HAP-1 (cell line): Measurements from ENCODE around the gene PBX1.

Experiments used
- DNase-seq, 2 experiments: peaks; one replicate each; pipeline ENCODE4 v3.0.0-alpha.2; 2016 to 2020; ENCODE audit warnings: low spot score in 2 of 2
- H3K27me3 ChIP-seq: fragments of 250-450 bp; sonication (Bioruptor Pico); 2 replicates; pipeline ENCODE4 v1.5.1; 2020; ENCODE audit warnings: low read depth, mild to moderate bottlenecking, moderate library complexity
- H3K36me3 ChIP-seq: fragments of 250-450 bp; sonication (Bioruptor Pico); replicated peaks from 2 replicates; pipeline ENCODE4 v1.5.1; 2020; ENCODE audit warnings: mild to moderate bottlenecking
- H3K4me1 ChIP-seq: fragments of 250-450 bp; sonication (Bioruptor Pico); 2 replicates; pipeline ENCODE4 v1.5.1; 2020; ENCODE audit warnings: mild to moderate bottlenecking
- H3K4me3 ChIP-seq: fragments of 250-450 bp; sonication (Bioruptor Pico); 2 replicates; pipeline ENCODE4 v1.5.1; 2020; ENCODE audit warnings: mild to moderate bottlenecking, moderate library complexity
- H3K9me3 ChIP-seq: fragments of 250-450 bp; sonication (Bioruptor Pico); 2 replicates; pipeline ENCODE4 v1.5.1; 2020; ENCODE audit warnings: mild to moderate bottlenecking, moderate library complexity
- in situ Hi-C: fragments of 300-500 bp; cut with MboI; formaldehyde crosslinking; loops from 3 replicates; pipeline ENCODE4 v1.14.3; 2020; ENCODE audit warnings: low sequenced_read_pairs, inconsistent platforms, mixed read lengths

The PBX1 gene

GRCh38 chr1:164622068-164622845, 63.3 kb downstream of the PBX1 start:
- Histone ChIP-seq H3K9me3 (no peaks in the 10 kb centered on the region), H3K27me3 (no peaks in the 10 kb centered on the region), H3K4me1 (peaks cover 15% of the 10 kb centered on the region), H3K36me3 (0 out of 2 replicates have a peak, but pooled peaks cover 3% of the 10 kb centered on the region), H3K4me3 (no peak overlapping the region)
- in situ Hi-C loops = no loop called here
- no peak for DNase-seq

GRCh38 chr1:164623805-164624204, 64.8 kb downstream of the PBX1 start:
- Histone ChIP-seq H3K4me1 (peaks cover 10% of the 10 kb centered on the region), H3K36me3 (0 out of 2 replicates have a peak, but pooled peaks cover 3% of the 10 kb centered on the region), H3K9me3 (no peaks in the 10 kb centered on the region), H3K27me3 (no peaks in the 10 kb centered on the region), H3K4me3 (no peak overlapping the region)
- in situ Hi-C loops = no loop called here
- no peak for DNase-seq

- DNase-seq = no peak
- H3K27me3 ChIP-seq = no peaks in the 10 kb centered on the region
- H3K4me3 ChIP-seq = no peak overlapping the region
- peaks cover 10% of the 10 kb centered on the region for H3K4me1 ChIP-seq
- in situ Hi-C loops = no loop called here
- H3K9me3 ChIP-seq = no peaks in the 10 kb centered on the region
- 0 out of 2 replicates have a peak, but pooled peaks cover 3% of the 10 kb centered on the region for H3K36me3 ChIP-seq
Measured at GRCh38 chr1:164624400-164624799, 65.4 kb downstream of the PBX1 start.

- Histone ChIP-seq H3K4me3 (no peak overlapping the region), H3K4me1 (peaks cover 10% of the 10 kb centered on the region), H3K27me3 (no peaks in the 10 kb centered on the region), H3K36me3 (0 out of 2 replicates have a peak, but pooled peaks cover 3% of the 10 kb centered on the region), H3K9me3 (no peaks in the 10 kb centered on the region)
- DNase-seq = no peak
- in situ Hi-C loops = no loop called here
Measured at GRCh38 chr1:164625004-164625617, 66.1 kb downstream of the PBX1 start.

GRCh38 chr1:164628772-164629171, 69.8 kb downstream of the PBX1 start:
- in situ Hi-C loops = no loop called here

GRCh38 chr1:164629971-164630370, 71.0 kb downstream of the PBX1 start:
- no peaks in the 10 kb centered on the region for H3K27me3 ChIP-seq
- H3K36me3 ChIP-seq = 0 out of 2 replicates have a peak, but pooled peaks cover 3% of the 10 kb centered on the region
- DNase-seq = no peak
- H3K9me3 ChIP-seq = no peaks in the 10 kb centered on the region
- H3K4me3 ChIP-seq = no peak overlapping the region
- in situ Hi-C loops = no loop called here
- H3K4me1 ChIP-seq = peaks cover 10% of the 10 kb centered on the region

More at GRCh38 chr1:164628772-164629171, 69.8 kb downstream of the PBX1 start:
- Histone ChIP-seq H3K4me1 (peaks cover 10% of the 10 kb centered on the region), H3K4me3 (no peak overlapping the region), H3K9me3 (no peaks in the 10 kb centered on the region), H3K36me3 (0 out of 2 replicates have a peak, but pooled peaks cover 3% of the 10 kb centered on the region), H3K27me3 (no peaks in the 10 kb centered on the region)
- no peak for DNase-seq

GRCh38 chr1:164630626-164631396, 71.8 kb downstream of the PBX1 start:
- Histone ChIP-seq H3K4me1 (peaks cover 2% of the 10 kb centered on the region), H3K4me3 (no peak overlapping the region), H3K27me3 (no peaks in the 10 kb centered on the region), H3K9me3 (no peaks in the 10 kb centered on the region), H3K36me3 (0 out of 2 replicates have a peak, but pooled peaks cover 3% of the 10 kb centered on the region)
- DNase-seq = no peak
- in situ Hi-C loops = no loop called here

GRCh38 chr1:164631751-164632150, 72.8 kb downstream of the PBX1 start:
- no peaks in the 10 kb centered on the region for H3K9me3 ChIP-seq
- H3K36me3 ChIP-seq = 0 out of 2 replicates have a peak, but pooled peaks cover 3% of the 10 kb centered on the region
- in situ Hi-C loops = no loop called here
- H3K27me3 ChIP-seq = no peaks in the 10 kb centered on the region
- no peaks in the 10 kb centered on the region for H3K4me1 ChIP-seq
- no peak overlapping the region for H3K4me3 ChIP-seq
- DNase-seq = no peak

- in situ Hi-C loops = no loop called here
- H3K4me3 ChIP-seq = no peak overlapping the region
- DNase-seq = no peak
- no peaks in the 10 kb centered on the region for H3K27me3 ChIP-seq
- H3K4me1 ChIP-seq = no peaks in the 10 kb centered on the region
- H3K36me3 ChIP-seq = no peaks in the 10 kb centered on the region
- no peaks in the 10 kb centered on the region for H3K9me3 ChIP-seq
Measured at GRCh38 chr1:164633997-164634396, 75.0 kb downstream of the PBX1 start.

GRCh38 chr1:164635059-164635802, 76.2 kb downstream of the PBX1 start:
- no peak overlapping the region for H3K4me3 ChIP-seq
- H3K4me1 ChIP-seq = no peaks in the 10 kb centered on the region
- H3K36me3 ChIP-seq = no peaks in the 10 kb centered on the region
- in situ Hi-C loops = no loop called here
- no peak for DNase-seq
- H3K9me3 ChIP-seq = no peaks in the 10 kb centered on the region
- no peaks in the 10 kb centered on the region for H3K27me3 ChIP-seq

GRCh38 chr1:164635803-164636731, 77.1 kb downstream of the PBX1 start:
- Histone ChIP-seq H3K36me3 (no peaks in the 10 kb centered on the region), H3K27me3 (no peaks in the 10 kb centered on the region), H3K4me3 (no peak overlapping the region), H3K9me3 (no peaks in the 10 kb centered on the region), H3K4me1 (no peaks in the 10 kb centered on the region)
- DNase-seq = no peak
- in situ Hi-C loops = no loop called here

GRCh38 chr1:164636757-164637156, 77.8 kb downstream of the PBX1 start:
- no peaks in the 10 kb centered on the region for H3K9me3 ChIP-seq
- in situ Hi-C loops = no loop called here
- H3K36me3 ChIP-seq = no peaks in the 10 kb centered on the region
- no peak overlapping the region for H3K4me3 ChIP-seq
- H3K4me1 ChIP-seq = no peaks in the 10 kb centered on the region
- no peak for DNase-seq
- no peaks in the 10 kb centered on the region for H3K27me3 ChIP-seq
